ENCODE data around the gene HSBP1L1. TPM values are rescaled to one million over a fixed set of nuclear protein-coding genes. Genes with fewer than 3 reads are reported as not detected.

Gene HSBP1L1
- total and polyA plus RNA-seq, 2 donors (not counting 3 experiments of a cell fraction or from before 2014, with no cell fraction given) = 5.2 to 7.1 TPM

DNA sequence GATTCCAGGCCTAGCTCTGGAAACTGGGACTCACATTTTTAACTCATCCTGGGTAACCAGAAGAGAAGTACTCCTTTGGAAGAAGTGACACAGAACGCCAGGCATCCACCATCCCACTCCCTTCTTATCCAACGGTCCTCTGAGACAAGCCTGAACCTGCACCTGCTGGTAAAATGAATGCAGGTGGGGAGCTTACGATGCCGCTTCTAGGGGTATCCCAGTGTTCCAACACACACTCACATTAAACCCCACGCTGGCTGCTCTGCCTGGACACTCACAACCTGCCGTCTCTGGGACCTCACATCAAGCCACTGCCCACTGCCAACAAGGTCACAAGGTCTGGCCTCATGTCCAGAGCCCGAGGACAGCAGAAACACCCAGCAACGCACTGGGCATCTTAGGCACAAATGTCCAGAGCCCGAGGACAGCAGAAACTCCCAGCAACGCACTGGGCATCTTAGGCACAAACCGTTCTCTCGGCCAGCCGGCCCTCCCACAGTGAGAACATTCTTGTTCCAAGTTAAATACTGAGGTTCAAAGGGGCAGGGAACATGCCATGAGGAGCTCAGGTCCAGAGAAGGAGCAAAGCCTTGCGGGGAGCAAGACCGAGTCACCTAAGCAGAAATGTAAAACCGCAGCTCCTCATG, 22.8 kb upstream of the HSBP1L1 start:
- Histone ChIP-seq H3K4me3 (replicated peaks in 1 of 3; ENCODE audit: insufficient read depth in 1 of 3, low read depth in 1 of 3, low read length in 3 of 3) (no peak overlapping the region), H2AFZ (ENCODE audit: low read depth, low read length) (no peak overlapping the region), H3K27me3 (ENCODE audit: control insufficient read depth in 2 of 2, insufficient read depth in 2 of 2, low read length in 2 of 2) (no peaks in the 10 kb centered on the region), H3K9me1 (replicated peaks; ENCODE audit: control insufficient read depth, extremely low read depth, insufficient read depth, low read length) (no peaks in the 10 kb centered on the region), H3K27ac (ENCODE audit: insufficient read depth, low read depth, low read length) (no peak overlapping the region), H3K4me1 (ENCODE audit: control insufficient read depth, extremely low read depth, insufficient read depth, low read length) (no peaks in the 10 kb centered on the region), H3K9ac (replicated peaks; ENCODE audit: extremely low read depth, insufficient read depth, low read length) (no peak overlapping the region), H3K79me2 (ENCODE audit: control insufficient read depth, insufficient read depth, low read length) (peaks cover 29% of the 10 kb centered on the region), H3K9me3 (replicated peaks; ENCODE audit: control insufficient read depth, insufficient read depth, low read length) (no peaks in the 10 kb centered on the region), H4K20me1 (replicated peaks; ENCODE audit: control insufficient read depth, extremely low read depth, insufficient read depth, low read length) (no peaks in the 10 kb centered on the region), H3K36me3 (ENCODE audit: control insufficient read depth in 2 of 2, extremely low read depth in 1 of 2, insufficient read depth in 2 of 2, low read length in 2 of 2) (peaks cover 4 to 22% of the 10 kb centered on the region in 2 experiments), H3K4me2 (ENCODE audit: insufficient read depth, low read length) (no peak overlapping the region)
- dilution Hi-C loops (cut with MboI; ENCODE audit: extremely low pct_ligation_motif_present, low sequenced_read_pairs) = no loop called here
- no peak for FAIRE-seq
- ChIA-PET POLR2A (no interaction called here), CTCF (no interaction called here)
- no peak for DNase-seq (ENCODE audit: low read depth, low spot score)
- no peak for TF ChIP-seq POLR2A (IDR thresholded peaks at IDR 0.05; ENCODE audit: low read depth, low read length)
- no peak for TF ChIP-seq MYC (IDR thresholded peaks at IDR 0.05; ENCODE audit: low read depth, low read length)
- TF ChIP-seq POLR2AphosphoS5 (IDR thresholded peaks at IDR 0.05; ENCODE audit: insufficient read depth, low read depth, low read length) = no peak
- TF ChIP-seq, protein P1, sequence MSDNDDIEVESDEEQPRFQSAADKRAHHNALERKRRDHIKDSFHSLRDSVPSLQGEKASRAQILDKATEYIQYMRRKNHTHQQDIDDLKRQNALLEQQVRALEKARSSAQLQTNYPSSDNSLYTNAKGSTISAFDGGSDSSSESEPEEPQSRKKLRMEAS (IDR thresholded peaks at IDR 0.05; ENCODE audit: insufficient read depth, insufficient read length) = no peak
- no peak for TF ChIP-seq JUN (IDR thresholded peaks at IDR 0.05; ENCODE audit: borderline replicate concordance, insufficient read depth, insufficient read length, low read depth)
- BruUV-seq (replicated peaks) = no TSS peak
- intact Hi-C loops (cut with micrococcal nuclease) = no loop called here

DNA sequence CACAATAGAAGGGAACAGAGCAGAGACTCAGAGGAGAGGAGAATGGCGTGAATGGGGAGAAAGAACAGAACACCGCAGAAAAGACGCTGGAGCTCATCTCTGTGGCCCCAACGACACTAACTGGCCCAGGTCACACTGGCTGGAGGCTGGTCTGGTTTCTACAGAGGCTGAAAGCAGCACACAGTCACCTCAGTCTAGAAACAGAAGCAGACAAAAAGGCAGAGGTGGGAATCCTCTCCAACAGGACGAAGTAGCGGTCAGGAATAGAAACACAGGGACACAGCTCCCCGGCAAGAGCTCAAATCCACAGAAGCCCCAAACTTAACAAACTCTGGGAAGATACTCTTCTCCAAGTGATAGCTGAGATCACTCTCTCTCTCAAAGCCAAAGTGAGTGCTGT, 22.2 kb upstream of the HSBP1L1 start:
- no peak for TF ChIP-seq MYC (IDR thresholded peaks at IDR 0.05; ENCODE audit: low read depth, low read length)
- Histone ChIP-seq H2AFZ (ENCODE audit: low read depth, low read length) (no peak overlapping the region), H3K4me1 (ENCODE audit: control insufficient read depth, extremely low read depth, insufficient read depth, low read length) (no peaks in the 10 kb centered on the region), H3K27me3 (ENCODE audit: control insufficient read depth in 2 of 2, insufficient read depth in 2 of 2, low read length in 2 of 2) (no peaks in the 10 kb centered on the region), H3K9me1 (replicated peaks; ENCODE audit: control insufficient read depth, extremely low read depth, insufficient read depth, low read length) (no peaks in the 10 kb centered on the region), H4K20me1 (replicated peaks; ENCODE audit: control insufficient read depth, extremely low read depth, insufficient read depth, low read length) (no peaks in the 10 kb centered on the region), H3K79me2 (ENCODE audit: control insufficient read depth, insufficient read depth, low read length) (peaks cover 28% of the 10 kb centered on the region), H3K4me2 (ENCODE audit: insufficient read depth, low read length) (no peak overlapping the region), H3K4me3 (replicated peaks in 1 of 3; ENCODE audit: insufficient read depth in 1 of 3, low read depth in 1 of 3, low read length in 3 of 3) (no peak overlapping the region), H3K27ac (ENCODE audit: insufficient read depth, low read depth, low read length) (no peak overlapping the region), H3K9me3 (replicated peaks; ENCODE audit: control insufficient read depth, insufficient read depth, low read length) (no peaks in the 10 kb centered on the region), H3K9ac (replicated peaks; ENCODE audit: extremely low read depth, insufficient read depth, low read length) (no peak overlapping the region), H3K36me3 (ENCODE audit: control insufficient read depth in 2 of 2, extremely low read depth in 1 of 2, insufficient read depth in 2 of 2, low read length in 2 of 2) (peaks cover 4 to 22% of the 10 kb centered on the region in 2 experiments)
- DNase-seq (ENCODE audit: low read depth, low spot score) (no peak), FAIRE-seq (no peak)
- intact Hi-C loops (cut with micrococcal nuclease) = no loop called here
- no TSS peak for BruUV-seq (replicated peaks)
- ChIA-PET CTCF (no interaction called here), POLR2A (no interaction called here)
- dilution Hi-C loops (cut with MboI; ENCODE audit: extremely low pct_ligation_motif_present, low sequenced_read_pairs) = no loop called here
